MM.1S (cell line): Measurements from ENCODE around the gene C3orf49.

ENCODE experiments used
- DNase-seq: peaks from one replicate; pipeline ENCODE4 v3.0.0-alpha.2; 2015
- H2AFZ ChIP-seq: fragments of 300-600 bp; sonication (generic); 2 replicates; pipeline ENCODE4 v1.6.0; 2016; ENCODE audit warnings: antibody characterized with exemption, low read length
- H3F3A ChIP-seq: fragments of 300-600 bp; sonication (generic); 2 replicates; pipeline ENCODE4 v1.6.1; 2016; ENCODE audit warnings: mild to moderate bottlenecking, antibody characterized with exemption, low read length, moderate library complexity, mixed read lengths; ENCODE audit not compliant: insufficient read depth
- H3K27ac ChIP-seq: fragments of 300-600 bp; sonication (generic); 2 replicates; pipeline ENCODE4 v1.5.1; 2016; ENCODE audit warnings: mild to moderate bottlenecking, low read length
- H3K27me3 ChIP-seq: fragments of 300-600 bp; sonication (generic); replicated peaks from 2 replicates; pipeline ENCODE4 v1.6.0; 2016; ENCODE audit warnings: low read length; ENCODE audit not compliant: insufficient read depth
- H3K36me3 ChIP-seq: fragments of 300-600 bp; sonication (generic); replicated peaks from 2 replicates; pipeline ENCODE4 v1.6.1; 2016; ENCODE audit warnings: mild to moderate bottlenecking, low read length, mixed read lengths; ENCODE audit not compliant: insufficient read depth
- H3K4me1 ChIP-seq: fragments of 300-600 bp; sonication (generic); 2 replicates; pipeline ENCODE4 v1.6.1; 2016; ENCODE audit warnings: low read length, mixed read lengths
- H3K4me2 ChIP-seq: fragments of 300-600 bp; sonication (generic); 2 replicates; pipeline ENCODE4 v1.6.0; 2016; ENCODE audit warnings: low read depth, low read length
- H3K4me3 ChIP-seq: fragments of 300-600 bp; sonication (generic); 2 replicates; pipeline ENCODE4 v1.5.1; 2016; ENCODE audit warnings: low read length, mixed read lengths
- H3K79me2 ChIP-seq: fragments of 300-600 bp; sonication (generic); 2 replicates; pipeline ENCODE4 v1.6.1; 2016; ENCODE audit warnings: mixed run types, low read length, mixed read lengths
- H3K9ac ChIP-seq: fragments of 300-600 bp; sonication (generic); 2 replicates; pipeline ENCODE4 v1.6.1; 2016; ENCODE audit warnings: low read length, mixed read lengths
- H3K9me2 ChIP-seq: fragments of 300-600 bp; sonication (generic); replicated peaks from 2 replicates; pipeline ENCODE4 v1.6.1; 2016; ENCODE audit warnings: mild to moderate bottlenecking, low read length, mixed read lengths; ENCODE audit not compliant: insufficient read depth
- H3K9me3 ChIP-seq: fragments of 300-600 bp; sonication (generic); replicated peaks from 2 replicates; pipeline ENCODE4 v1.6.1; 2016; ENCODE audit warnings: mild to moderate bottlenecking, low read length, mixed read lengths; ENCODE audit not compliant: insufficient read depth
- H4K20me1 ChIP-seq: fragments of 300-600 bp; sonication (generic); 2 replicates; pipeline ENCODE4 v1.6.1; 2016; ENCODE audit warnings: mild to moderate bottlenecking, low read length, moderate library complexity, mixed read lengths; ENCODE audit not compliant: insufficient read depth
- CTCF ChIP-seq: fragments of 300-600 bp; sonication (generic); IDR thresholded peaks from 2 replicates; pipeline ENCODE4 v1.5.1; 2016; ENCODE audit warnings: antibody characterized with exemption, low read length, mixed read lengths
- EZH2 ChIP-seq: fragments of 300-600 bp; sonication (generic); optimal IDR thresholded peaks from 2 replicates; pipeline ENCODE3; 2017; ENCODE audit warnings: low read depth, mild to moderate bottlenecking, antibody characterized with exemption, low read length, mixed read lengths
- EZH2phosphoT487 ChIP-seq: fragments of 300-600 bp; sonication (generic); IDR thresholded peaks from 2 replicates; pipeline ENCODE4 v1.6.1; 2018; ENCODE audit warnings: antibody characterized with exemption, low read length

Gene C3orf49

DNA sequence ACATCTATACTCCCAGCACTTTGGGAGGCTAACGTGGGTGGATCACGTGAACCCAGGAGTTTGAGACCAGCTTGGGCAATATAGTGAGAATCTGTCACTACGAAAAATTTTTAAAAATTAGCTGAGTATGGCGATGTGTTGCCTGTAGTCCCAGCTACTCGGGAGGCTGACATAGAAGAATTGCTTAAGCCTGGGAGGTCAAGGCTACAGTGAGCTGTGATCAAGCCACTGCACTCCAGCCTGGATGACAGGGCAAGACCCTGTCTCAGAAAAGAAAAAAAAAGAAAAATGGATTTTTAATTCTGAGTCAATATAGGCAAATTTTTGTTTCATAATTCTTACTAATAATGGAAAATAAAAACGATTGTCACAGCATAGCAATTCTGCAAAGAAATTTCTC lies 13.3 kb downstream of the C3orf49 start:
- Histone ChIP-seq H3K9me3 (no peaks in the 10 kb centered on the region), H3K27me3 (no peaks in the 10 kb centered on the region), H3K4me3 (no peak overlapping the region), H3K36me3 (no peaks in the 10 kb centered on the region; the same call in 1 of the 2 replicates), H3K4me2 (no peak overlapping the region), H4K20me1 (no peaks in the 10 kb centered on the region), H3K9me2 (no peaks in the 10 kb centered on the region), H3K4me1 (no peaks in the 10 kb centered on the region), H2AFZ (no peak overlapping the region), H3K9ac (no peak overlapping the region), H3K27ac (no peak overlapping the region), H3F3A (no peaks in the 10 kb centered on the region), H3K79me2 (no peaks in the 10 kb centered on the region)
- TF ChIP-seq EZH2phosphoT487 (no peak), CTCF (no peak), EZH2 (no peak)
- DNase-seq = no peak

DNA sequence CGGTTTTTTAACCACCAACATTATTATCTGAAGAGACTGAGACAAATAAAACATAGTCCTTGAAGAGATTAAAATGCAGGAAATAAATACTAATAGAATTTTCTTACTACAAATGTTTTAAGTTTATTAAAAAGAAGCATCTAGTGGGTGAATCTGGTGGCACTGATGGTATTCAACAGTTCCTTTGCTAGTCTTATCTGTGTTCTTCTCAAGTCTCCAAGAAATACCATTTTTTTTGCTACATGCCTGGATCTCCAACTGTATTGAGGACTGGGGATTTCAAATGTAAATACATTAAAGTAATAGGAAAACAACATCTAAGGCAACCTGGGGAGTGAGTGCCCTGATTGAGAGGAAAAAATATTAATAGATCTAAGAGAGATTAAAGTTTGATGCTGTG lies 22.6 kb downstream of the C3orf49 start:
- Histone ChIP-seq H3K79me2 (no peaks in the 10 kb centered on the region), H3K27ac (no peak overlapping the region), H3K4me2 (no peak overlapping the region), H2AFZ (no peak overlapping the region), H3K4me3 (no peak overlapping the region), H3K9me2 (no peaks in the 10 kb centered on the region), H3K27me3 (no peaks in the 10 kb centered on the region), H3K36me3 (no peaks in the 10 kb centered on the region; the same call in 1 of the 2 replicates), H4K20me1 (no peaks in the 10 kb centered on the region), H3F3A (no peaks in the 10 kb centered on the region), H3K9me3 (no peaks in the 10 kb centered on the region), H3K4me1 (no peaks in the 10 kb centered on the region), H3K9ac (no peak overlapping the region)
- no peak for TF ChIP-seq EZH2
- no peak for TF ChIP-seq CTCF
- no peak for TF ChIP-seq EZH2phosphoT487
- no peak for DNase-seq

DNA sequence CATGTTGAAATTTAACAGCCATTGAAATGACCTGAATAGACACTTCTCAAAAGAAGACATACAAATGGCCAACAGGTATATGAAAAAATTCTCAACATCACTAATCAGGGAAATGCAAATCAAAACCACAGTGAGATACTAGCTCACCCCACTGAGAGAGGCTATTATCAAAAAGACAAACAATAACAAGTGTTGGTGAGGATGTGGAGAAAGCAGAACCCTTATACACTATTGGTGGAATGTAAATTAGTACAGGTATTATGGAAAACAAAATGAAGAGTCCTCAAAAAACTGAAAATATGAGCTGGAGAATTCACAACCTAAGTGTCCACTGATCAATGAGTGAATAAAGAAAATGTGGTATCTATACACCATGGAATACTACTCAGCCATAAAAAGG lies 23.0 kb downstream of the C3orf49 start:
- no peak overlapping the region for H3K9ac ChIP-seq
- no peaks in the 10 kb centered on the region for H3K9me3 ChIP-seq
- H3K4me1 ChIP-seq = no peaks in the 10 kb centered on the region
- TF ChIP-seq CTCF (no peak), EZH2 (no peak), EZH2phosphoT487 (no peak)
- H4K20me1 ChIP-seq = no peaks in the 10 kb centered on the region
- no peaks in the 10 kb centered on the region for H3K9me2 ChIP-seq
- no peak overlapping the region for H3K27ac ChIP-seq
- H2AFZ ChIP-seq = no peak overlapping the region
- no peaks in the 10 kb centered on the region for H3K79me2 ChIP-seq
- H3K4me3 ChIP-seq = no peak overlapping the region
- H3K27me3 ChIP-seq = no peaks in the 10 kb centered on the region
- no peaks in the 10 kb centered on the region; the same call in 1 of the 2 replicates for H3K36me3 ChIP-seq
- DNase-seq = no peak
- H3K4me2 ChIP-seq = no peak overlapping the region
- H3F3A ChIP-seq = no peaks in the 10 kb centered on the region
